Stimulated activated CD8-positive, alpha-beta memory T cell treated with anti-CD3 and anti-CD28 coated beads, Interleukin-12 subunit alpha, Interleukin-12 subunit beta, amount 100 ng/mL, for 24 hours (primary cell): Measurements from ENCODE around the gene HMCN2.
"Not testable (repeated sequence)": the region's sequence is repeated elsewhere in the genome, so short reads cannot be mapped to it uniquely, and the experiment has no call there.

ENCODE experiments used
- DNase-seq: peaks from one replicate; pipeline ENCODE4 v3.0.0-alpha.2; 2020; ENCODE audit errors: extremely low read depth

Gene HMCN2

DNA sequence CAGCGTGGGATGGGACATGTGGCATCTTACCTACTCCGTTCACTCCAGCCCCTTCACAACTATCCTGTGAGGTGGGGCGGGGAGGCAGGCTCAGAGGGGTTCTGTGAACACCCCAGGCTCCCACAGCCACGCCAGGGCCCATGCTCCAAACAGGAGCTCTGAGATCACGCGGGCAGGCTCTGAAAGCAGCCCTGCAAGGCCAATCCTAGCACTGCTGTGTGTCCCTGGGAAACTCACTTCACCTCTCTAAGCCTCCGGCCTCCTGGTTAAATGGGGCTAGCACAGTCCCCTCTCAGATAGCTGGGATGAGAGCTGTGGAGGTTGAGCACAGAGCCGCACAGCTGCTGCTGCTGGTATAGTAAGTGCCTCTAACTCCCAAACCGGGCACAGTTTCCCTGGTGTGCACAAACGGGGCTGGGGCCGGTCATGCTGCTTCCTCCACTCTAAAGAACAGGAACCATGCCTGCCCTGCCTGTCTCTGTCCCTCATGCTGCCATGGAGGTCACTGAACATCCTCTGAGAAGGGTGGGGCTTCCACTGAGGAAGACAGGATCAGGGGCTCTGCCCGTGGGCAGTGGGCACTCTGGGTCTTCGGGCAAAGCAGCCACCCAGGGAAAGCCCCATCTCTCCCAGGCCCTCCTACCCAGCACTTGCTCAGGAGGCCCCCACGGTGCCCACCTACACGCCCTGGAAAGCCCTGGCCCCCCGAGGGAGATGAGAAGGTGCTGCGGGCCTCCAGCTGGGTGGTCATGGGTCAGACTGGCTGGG, 166.2 kb downstream of the HMCN2 start:
- DNase-seq, result no peak

DNA sequence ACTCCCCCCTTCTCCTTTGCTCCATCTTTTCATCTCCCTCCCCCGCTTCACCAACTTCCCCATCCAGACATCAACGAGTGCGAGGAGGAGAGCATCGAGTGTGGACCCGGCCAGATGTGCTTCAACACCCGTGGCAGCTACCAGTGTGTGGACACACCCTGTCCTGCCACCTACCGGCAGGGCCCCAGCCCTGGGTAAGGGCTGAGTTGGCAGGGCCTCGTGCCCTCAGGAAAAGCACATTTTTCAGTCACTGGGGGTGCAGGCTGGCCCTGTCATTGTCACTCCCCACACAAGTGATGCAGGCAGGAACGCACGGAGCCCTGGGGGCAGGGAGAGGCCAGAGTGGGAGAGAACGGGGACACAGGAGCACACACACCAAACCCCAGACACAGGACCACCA, 166.8 kb downstream of the HMCN2 start:
- no peak for DNase-seq

GRCh38 chr9:130432796-130433167, 167.2 kb downstream of the HMCN2 start:
- no peak for DNase-seq

DNA sequence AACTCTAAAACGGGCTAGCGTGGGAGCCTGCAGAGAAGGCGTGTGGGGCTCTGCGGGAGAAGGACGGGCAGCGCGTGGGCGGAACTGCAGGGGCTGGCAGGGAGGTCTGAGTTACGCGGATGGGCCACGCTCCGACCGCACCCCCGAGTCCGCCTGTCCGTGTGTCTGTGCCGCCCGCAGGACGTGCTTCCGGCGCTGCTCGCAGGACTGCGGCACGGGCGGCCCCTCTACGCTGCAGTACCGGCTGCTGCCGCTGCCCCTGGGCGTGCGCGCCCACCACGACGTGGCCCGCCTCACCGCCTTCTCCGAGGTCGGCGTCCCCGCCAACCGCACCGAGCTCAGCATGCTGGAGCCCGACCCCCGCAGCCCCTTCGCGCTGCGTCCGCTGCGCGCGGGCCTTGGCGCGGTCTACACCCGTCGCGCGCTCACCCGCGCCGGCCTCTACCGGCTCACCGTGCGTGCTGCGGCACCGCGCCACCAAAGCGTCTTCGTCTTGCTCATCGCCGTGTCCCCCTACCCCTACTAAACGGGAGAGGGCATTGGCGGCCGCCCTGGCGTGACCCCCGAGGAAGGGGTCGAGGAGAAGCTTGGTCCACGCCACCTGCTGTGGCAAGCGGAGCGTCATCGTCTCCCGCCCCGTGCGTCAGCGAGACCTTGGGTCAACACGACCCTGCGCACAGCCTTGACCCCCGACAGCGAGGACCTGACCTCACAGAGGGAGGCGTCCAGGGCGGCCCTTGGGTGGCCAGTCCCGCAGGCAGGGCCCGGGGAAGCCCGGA, 167.8 kb downstream of the HMCN2 start:
- DNase-seq, result peak; percentile 19

GRCh38 chr9:130433947-130434262, 168.3 kb downstream of the HMCN2 start:
- no peak for DNase-seq

GRCh38 chr9:130434656-130435055, 169.1 kb downstream of the HMCN2 start:
- DNase-seq, result not testable (repeated sequence)

DNA sequence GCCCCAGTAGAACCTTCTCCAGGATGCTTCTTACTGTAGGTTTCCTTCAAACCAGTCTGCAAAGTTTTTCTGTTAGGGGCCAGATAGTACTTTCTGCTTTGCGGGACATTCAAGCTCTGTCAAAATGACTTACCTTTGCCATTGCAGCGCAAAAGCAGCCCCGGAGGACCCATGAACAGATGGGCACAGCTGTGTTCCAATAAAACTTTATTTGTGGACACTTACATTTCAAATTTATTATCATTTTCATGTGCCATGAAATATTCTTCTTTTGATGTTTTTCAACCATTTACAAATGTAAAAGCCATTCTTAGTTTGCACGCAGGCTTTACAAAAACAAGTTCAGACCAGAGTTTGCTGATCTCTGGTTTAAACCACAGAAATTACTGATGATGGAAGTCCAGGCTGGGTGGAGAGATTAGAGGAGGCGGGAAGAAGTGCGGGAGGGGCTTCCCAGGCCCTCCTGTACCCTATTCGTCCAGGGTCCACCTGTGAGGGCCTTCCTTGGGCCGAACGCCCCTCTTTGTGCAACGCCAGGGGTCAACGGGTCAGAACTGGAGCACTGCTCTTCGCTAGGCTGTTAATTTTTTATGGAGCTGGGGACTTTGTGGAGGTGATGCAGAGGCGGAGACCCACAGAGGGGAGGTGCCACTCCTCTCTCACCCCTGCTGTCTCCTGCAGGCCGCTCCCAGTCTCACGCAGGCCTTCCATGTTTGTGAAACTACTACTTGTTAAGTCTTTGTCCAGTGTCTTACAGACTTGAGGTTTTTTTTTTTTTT, 171.6 kb downstream of the HMCN2 start:
- DNase-seq, result no peak

- no peak for DNase-seq
Measured at GRCh38 chr9:130438382-130438981, 172.9 kb downstream of the HMCN2 start.

GRCh38 chr9:130441031-130441430, 175.5 kb downstream of the HMCN2 start:
- no peak for DNase-seq

DNA sequence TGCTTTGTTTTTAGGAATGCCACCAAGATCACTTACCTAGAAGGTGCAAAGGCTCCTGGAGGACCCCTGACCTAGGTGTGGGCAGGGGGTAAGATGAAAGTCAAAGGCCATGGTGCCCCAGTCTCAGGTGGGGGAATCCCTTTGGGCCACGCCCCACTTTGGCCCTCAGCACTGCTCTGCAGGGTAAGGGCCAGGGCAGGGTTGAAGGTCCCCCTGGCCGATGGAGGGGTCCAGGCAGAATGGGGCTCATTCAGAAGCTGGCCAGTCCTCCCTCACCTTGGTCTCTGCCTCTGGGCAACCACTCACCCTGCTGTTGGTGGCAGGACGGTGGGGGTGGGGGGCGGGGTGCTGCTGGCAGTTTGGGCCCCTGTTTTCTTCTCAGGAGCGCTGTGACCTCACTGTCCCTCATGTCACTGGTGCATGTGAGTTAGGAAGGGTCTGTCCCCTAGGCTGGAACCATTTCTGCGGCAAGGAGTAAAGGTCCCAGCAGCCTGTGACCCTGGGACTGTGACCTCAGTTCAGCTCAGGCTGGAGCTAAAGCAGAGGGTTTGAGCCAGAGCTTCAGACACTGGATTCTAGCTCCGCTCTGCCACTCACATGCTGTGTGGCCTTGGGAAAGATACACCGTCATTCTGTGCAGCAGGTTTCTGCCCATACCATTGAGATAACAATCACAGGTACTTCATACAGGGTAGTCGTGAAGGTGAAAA, 177.3 kb downstream of the HMCN2 start:
- DNase-seq, result no peak

GRCh38 chr9:130443456-130443801, 177.9 kb downstream of the HMCN2 start:
- no peak for DNase-seq

DNA sequence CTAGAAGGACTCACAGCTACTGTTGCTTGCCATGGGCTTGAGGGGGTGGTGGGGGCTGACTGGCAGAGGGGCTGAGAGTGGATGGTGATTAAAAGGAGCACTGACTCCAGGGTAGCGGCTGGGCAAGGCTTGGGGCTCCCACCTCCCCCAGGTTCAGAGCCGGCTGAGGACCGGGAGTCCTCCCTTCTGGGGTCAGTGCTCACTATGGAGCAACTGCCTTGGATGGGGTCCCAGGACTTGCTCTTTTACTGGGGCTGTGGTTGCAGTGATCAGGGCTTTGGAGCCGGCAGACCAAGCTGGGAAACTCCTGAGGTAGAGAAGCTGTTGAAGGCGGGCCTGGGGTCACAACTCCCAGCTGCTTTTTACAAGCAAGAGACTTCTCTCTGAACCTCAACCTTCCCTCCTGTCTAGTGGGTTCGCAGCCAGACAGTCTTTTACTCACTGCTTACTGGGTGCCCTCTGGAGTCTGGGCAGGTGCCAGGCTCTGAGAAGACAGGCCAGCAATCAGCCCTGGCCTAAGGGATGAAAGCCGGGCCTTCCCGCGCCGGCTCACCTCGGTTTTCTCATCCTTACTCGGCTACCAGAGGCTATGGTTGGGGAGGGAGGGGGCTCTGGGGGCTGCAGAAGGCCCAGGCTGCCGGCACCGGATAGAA, 178.4 kb downstream of the HMCN2 start:
- DNase-seq, result no peak

DNA sequence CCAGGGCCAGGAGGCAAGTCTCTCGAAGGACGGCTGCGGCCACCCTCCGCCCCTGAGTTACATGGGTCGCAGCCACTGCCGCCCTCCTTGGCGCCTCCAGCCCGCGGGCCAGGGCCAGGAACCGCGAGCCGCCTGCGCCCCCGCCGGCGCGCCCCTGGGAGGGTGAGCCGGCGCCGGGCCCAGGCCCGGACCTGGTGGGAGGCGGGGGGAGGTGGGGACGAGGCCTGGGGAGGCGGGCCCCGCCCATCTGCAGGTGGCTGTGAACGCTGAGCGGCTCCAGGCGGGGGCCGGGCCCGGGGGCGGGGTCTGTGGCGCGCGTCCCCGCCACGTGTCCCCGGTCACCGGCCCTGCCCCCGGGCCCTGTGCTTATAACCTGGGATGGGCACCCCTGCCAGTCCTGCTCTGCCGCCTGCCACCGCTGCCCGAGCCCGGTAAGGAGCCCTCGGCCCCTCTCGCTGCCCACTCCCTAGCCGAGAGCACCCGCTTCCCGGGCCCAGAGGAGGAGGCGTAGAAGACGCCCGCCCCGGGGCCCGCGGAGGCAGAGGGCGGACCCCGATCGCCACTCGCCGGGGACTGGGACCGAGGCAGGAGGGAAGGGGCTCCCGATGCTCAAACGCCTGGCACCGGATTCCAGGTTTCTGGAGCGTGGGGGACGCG, 179.1 kb downstream of the HMCN2 start, which contains the start of gene ASS1:
Gene ASS1 (plus strand): TSS at position 397 of the 657 bp plus-strand sequence. CDS start 7,268 bp downstream, outside the sequence.
- peak; percentile 16 for DNase-seq

GRCh38 chr9:130445268-130445983, 179.9 kb downstream of the HMCN2 start:
- DNase-seq, result no peak

- no peak for DNase-seq
Measured at GRCh38 chr9:130446101-130446861, 180.7 kb downstream of the HMCN2 start.

GRCh38 chr9:130447193-130447816, 181.7 kb downstream of the HMCN2 start:
- no peak for DNase-seq

GRCh38 chr9:130448035-130448624, 182.6 kb downstream of the HMCN2 start:
- DNase-seq, result no peak
